GM23338 (cell line): Measurements from ENCODE around the gene UBE2E2. TPM values are rescaled to one million over a fixed set of nuclear protein-coding genes. Genes with fewer than 3 reads are reported as not detected.

Experiments used
- ATAC-seq: fragments of 200-7000 bp; cut with Tn5 transposase; 3 replicates; pipeline ENCODE4 v1.9.1; 2020
- DNase-seq: peaks from one replicate; pipeline ENCODE4 v3.0.0-alpha.2; 2015; ENCODE audit warnings: low spot score
- H2AFZ ChIP-seq: fragments of 200-600 bp; sonication (generic); 2 replicates; pipeline ENCODE4 v1.8.0; 2016; ENCODE audit warnings: antibody characterized with exemption, mild to moderate bottlenecking, moderate library complexity
- H3F3A ChIP-seq: fragments of 200-600 bp; sonication (generic); replicated peaks from 2 replicates; pipeline ENCODE4 v1.8.0; 2017; ENCODE audit warnings: antibody characterized with exemption, mixed run types, low read depth
- H3K27ac ChIP-seq: fragments of 200-600 bp; sonication (generic); 2 replicates; pipeline ENCODE4 v1.6.1; 2016; ENCODE audit warnings: low read depth
- H3K27me3 ChIP-seq: fragments of 200-600 bp; sonication (generic); 2 replicates; pipeline ENCODE4 v1.8.0; 2016; ENCODE audit warnings: mild to moderate bottlenecking, mixed run types, moderate library complexity; ENCODE audit not compliant: insufficient read depth
- H3K36me3 ChIP-seq: fragments of 200-600 bp; sonication (generic); 2 replicates; pipeline ENCODE4 v1.8.0; 2016; ENCODE audit warnings: mild to moderate bottlenecking; ENCODE audit not compliant: insufficient read depth
- H3K4me1 ChIP-seq: fragments of 200-600 bp; sonication (generic); 2 replicates; pipeline ENCODE4 v1.8.0; 2016; ENCODE audit warnings: mild to moderate bottlenecking, moderate library complexity; ENCODE audit not compliant: insufficient read depth
- H3K4me2 ChIP-seq: fragments of 200-600 bp; sonication (generic); 2 replicates; pipeline ENCODE4 v1.7.1; 2017; ENCODE audit warnings: mixed run types
- H3K4me3 ChIP-seq: fragments of 200-600 bp; sonication (generic); 2 replicates; pipeline ENCODE4 v1.6.1; 2016; ENCODE audit warnings: mixed run types
- H3K79me2 ChIP-seq: fragments of 200-600 bp; sonication (generic); replicated peaks from 2 replicates; pipeline ENCODE4 v1.8.0; 2017; ENCODE audit warnings: mild to moderate bottlenecking; ENCODE audit not compliant: insufficient read depth
- H3K9me2 ChIP-seq: fragments of 200-600 bp; sonication (generic); 2 replicates; pipeline ENCODE4 v1.8.0; 2017; ENCODE audit not compliant: insufficient read depth
- H4K20me1 ChIP-seq: fragments of 200-600 bp; sonication (generic); replicated peaks from 2 replicates; pipeline ENCODE4 v1.8.0; 2017; ENCODE audit warnings: mild to moderate bottlenecking; ENCODE audit not compliant: insufficient read depth
- H3K27ac Mint-ChIP-seq: 2 replicates; pipeline ENCODE4 v1.8.0; 2020; ENCODE audit warnings: inconsistent platforms, mild to moderate bottlenecking, moderate library complexity, mixed read lengths
- H3K27me3 Mint-ChIP-seq: 3 replicates; pipeline ENCODE4 v1.8.0; 2022; ENCODE audit warnings: low read depth, mild to moderate bottlenecking, moderate library complexity, mixed read lengths, inconsistent platforms; ENCODE audit not compliant: insufficient read depth, poor library complexity
- H3K36me3 Mint-ChIP-seq: 3 replicates; pipeline ENCODE4 v1.8.0; 2021; ENCODE audit warnings: low read depth, mild to moderate bottlenecking, inconsistent platforms, moderate library complexity, mixed read lengths
- H3K4me1 Mint-ChIP-seq: 3 replicates; pipeline ENCODE4 v1.8.0; 2020; ENCODE audit warnings: mild to moderate bottlenecking, inconsistent platforms, mixed read lengths
- H3K4me3 Mint-ChIP-seq: 3 replicates; pipeline ENCODE4 v1.8.0; 2021; ENCODE audit warnings: moderate library complexity, mild to moderate bottlenecking, inconsistent platforms, mixed read lengths
- H3K9me3 Mint-ChIP-seq: 3 replicates; pipeline ENCODE4 v1.8.0; 2020; ENCODE audit warnings: moderate library complexity, mild to moderate bottlenecking, inconsistent platforms, mixed read lengths
- CREB1 ChIP-seq: fragments of 250-450 bp; sonication (Bioruptor Pico); IDR thresholded peaks from 2 replicates; pipeline ENCODE4 v1.5.0; 2020; ENCODE audit warnings: low read depth, mild to moderate bottlenecking, moderate library complexity
- EZH2 ChIP-seq: fragments of 200-600 bp; sonication (generic); IDR thresholded peaks from one replicate; pipeline ENCODE4 v1.8.0; 2017; ENCODE audit warnings: antibody characterized with exemption, mild to moderate bottlenecking, low read depth; ENCODE audit not compliant: unreplicated experiment
- EZH2phosphoT487 ChIP-seq: fragments of 200-600 bp; sonication (generic); IDR thresholded peaks from one replicate; pipeline ENCODE4 v1.8.1; 2018; ENCODE audit warnings: antibody characterized with exemption; ENCODE audit not compliant: unreplicated experiment
- JUNB ChIP-seq: IDR thresholded peaks from one replicate; pipeline ENCODE4 v1.6.1; 2016; ENCODE audit warnings: antibody characterized with exemption; ENCODE audit not compliant: unreplicated experiment
- NANOG ChIP-seq: IDR thresholded peaks from 2 replicates; pipeline ENCODE4 v1.6.1; 2016; ENCODE audit warnings: antibody characterized with exemption, borderline replicate concordance
- POLR2AphosphoS5 ChIP-seq: IDR thresholded peaks from 2 replicates; pipeline ENCODE4 v1.6.1; 2016; ENCODE audit warnings: antibody characterized with exemption, low read depth
- STAT1 ChIP-seq: IDR thresholded peaks from one replicate; pipeline ENCODE4 v1.6.1; 2016; ENCODE audit warnings: antibody characterized with exemption; ENCODE audit not compliant: unreplicated experiment
- ZNF114 ChIP-seq: fragments of 250-450 bp; sonication (Bioruptor Pico); IDR thresholded peaks from 2 replicates; pipeline ENCODE4 v1.5.0; 2020; ENCODE audit warnings: mild to moderate bottlenecking, moderate library complexity
- ZNF331 ChIP-seq: fragments of 250-450 bp; sonication (Bioruptor Pico); IDR thresholded peaks from 2 replicates; pipeline ENCODE4 v1.5.0; 2020; ENCODE audit warnings: low read depth, mild to moderate bottlenecking, moderate library complexity
- polyA plus RNA-seq: library from polyadenylated mRNA; unstranded; fragments of >200 nt; fragmentation: Nextera tagmentation; extraction: Ambion mirVana; gene quantifications from 2 replicates; pipeline ENCODE4 v1.2.1, GENCODE V29; 2016
- total RNA-seq: library from RNA; depleted of rRNA; stranded (reverse); fragments of >200 nt; shearing (Covaris generic); gene quantifications from 2 replicates; pipeline ENCODE4 v1.2.3, GENCODE V29; 2014
- TF ChIP-seq, protein P1 (sequence below): IDR thresholded peaks from 2 replicates; pipeline ENCODE4 v1.6.1; 2016; ENCODE audit warnings: antibody characterized with exemption
- TF ChIP-seq, protein P2 (sequence below): fragments of 250-450 bp; sonication (Bioruptor Pico); IDR thresholded peaks from 2 replicates; pipeline ENCODE4 v1.5.0; 2020; ENCODE audit warnings: mild to moderate bottlenecking, moderate library complexity
- TF ChIP-seq, protein P3 (sequence below), 2 experiments: fragments of 200-600 bp in 1 of 2; sonication (generic) in 1 of 2; conservative IDR thresholded peaks; 2 replicates each; pipeline versions ENCODE4 v1.5.1 to v1.6.1; 2016 to 2017; ENCODE audit warnings: antibody characterized with exemption in 2 of 2, low read depth in 2 of 2, mild to moderate bottlenecking in 2 of 2, moderate library complexity in 1 of 2
- TF ChIP-seq, protein P4 (sequence below): IDR thresholded peaks from one replicate; pipeline ENCODE4 v1.6.1; 2018; ENCODE audit warnings: antibody characterized with exemption; ENCODE audit not compliant: unreplicated experiment

UBE2E2 gene
- total and polyA plus RNA-seq, 2 experiments from 2014 or later = 86.9 to 169 TPM

DNA sequence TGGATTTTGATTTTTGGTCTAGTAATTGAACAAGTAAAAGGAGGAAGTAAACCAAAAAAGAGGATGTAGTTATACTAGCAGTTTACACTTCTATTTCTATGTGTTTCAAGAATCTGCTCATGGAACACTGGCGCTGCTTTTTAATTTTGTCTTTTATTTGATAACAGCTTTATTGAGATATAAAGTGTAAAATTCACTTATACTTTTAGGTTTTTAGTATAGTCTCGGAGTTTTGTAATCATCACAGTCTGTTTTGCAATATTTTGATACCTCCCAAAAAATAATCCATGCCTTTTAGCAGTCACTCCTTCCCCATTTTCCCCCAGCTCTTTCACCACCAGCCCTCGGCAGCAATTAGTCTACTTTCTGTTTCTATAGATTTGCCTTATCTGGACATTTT, 18.0 kb downstream of the UBE2E2 start:
- no peak overlapping the region for H3K27ac ChIP-seq
- Mint-ChIP-seq H3K27me3 (no peaks in the 10 kb centered on the region), H3K36me3 (peaks cover 16% of the 10 kb centered on the region), H3K27ac (no peak overlapping the region), H3K9me3 (peaks cover 10% of the 10 kb centered on the region; the same call in 2 of the 3 replicates), H3K4me1 (no peaks in the 10 kb centered on the region; the same call in 1 of the 3 replicates), H3K4me3 (no peak overlapping the region)
- H3K4me2 ChIP-seq = no peak overlapping the region
- H4K20me1 ChIP-seq = no peaks in the 10 kb centered on the region
- no peaks in the 10 kb centered on the region for H3F3A ChIP-seq
- H3K4me1 ChIP-seq = no peaks in the 10 kb centered on the region
- H3K27me3 ChIP-seq = no peaks in the 10 kb centered on the region
- DNase-seq (no peak), ATAC-seq (no peak)
- H3K79me2 ChIP-seq = peaks cover 96% of the 10 kb centered on the region
- peaks cover 4% of the 10 kb centered on the region; the same call in 1 of the 2 replicates for H3K9me2 ChIP-seq
- no peak for TF ChIP-seq STAT1
- no peak for TF ChIP-seq JUNB
- no peak for TF ChIP-seq CREB1 (CRISPR knock-in tag)
- TF ChIP-seq EZH2 = no peak
- no peak for TF ChIP-seq ZNF331 (CRISPR knock-in tag)
- no peak for TF ChIP-seq EZH2phosphoT487
- no peak for TF ChIP-seq NANOG
- no peak for TF ChIP-seq POLR2AphosphoS5
- TF ChIP-seq, protein P1, sequence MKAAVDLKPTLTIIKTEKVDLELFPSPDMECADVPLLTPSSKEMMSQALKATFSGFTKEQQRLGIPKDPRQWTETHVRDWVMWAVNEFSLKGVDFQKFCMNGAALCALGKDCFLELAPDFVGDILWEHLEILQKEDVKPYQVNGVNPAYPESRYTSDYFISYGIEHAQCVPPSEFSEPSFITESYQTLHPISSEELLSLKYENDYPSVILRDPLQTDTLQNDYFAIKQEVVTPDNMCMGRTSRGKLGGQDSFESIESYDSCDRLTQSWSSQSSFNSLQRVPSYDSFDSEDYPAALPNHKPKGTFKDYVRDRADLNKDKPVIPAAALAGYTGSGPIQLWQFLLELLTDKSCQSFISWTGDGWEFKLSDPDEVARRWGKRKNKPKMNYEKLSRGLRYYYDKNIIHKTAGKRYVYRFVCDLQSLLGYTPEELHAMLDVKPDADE = no peak
- TF ChIP-seq, protein P2, sequence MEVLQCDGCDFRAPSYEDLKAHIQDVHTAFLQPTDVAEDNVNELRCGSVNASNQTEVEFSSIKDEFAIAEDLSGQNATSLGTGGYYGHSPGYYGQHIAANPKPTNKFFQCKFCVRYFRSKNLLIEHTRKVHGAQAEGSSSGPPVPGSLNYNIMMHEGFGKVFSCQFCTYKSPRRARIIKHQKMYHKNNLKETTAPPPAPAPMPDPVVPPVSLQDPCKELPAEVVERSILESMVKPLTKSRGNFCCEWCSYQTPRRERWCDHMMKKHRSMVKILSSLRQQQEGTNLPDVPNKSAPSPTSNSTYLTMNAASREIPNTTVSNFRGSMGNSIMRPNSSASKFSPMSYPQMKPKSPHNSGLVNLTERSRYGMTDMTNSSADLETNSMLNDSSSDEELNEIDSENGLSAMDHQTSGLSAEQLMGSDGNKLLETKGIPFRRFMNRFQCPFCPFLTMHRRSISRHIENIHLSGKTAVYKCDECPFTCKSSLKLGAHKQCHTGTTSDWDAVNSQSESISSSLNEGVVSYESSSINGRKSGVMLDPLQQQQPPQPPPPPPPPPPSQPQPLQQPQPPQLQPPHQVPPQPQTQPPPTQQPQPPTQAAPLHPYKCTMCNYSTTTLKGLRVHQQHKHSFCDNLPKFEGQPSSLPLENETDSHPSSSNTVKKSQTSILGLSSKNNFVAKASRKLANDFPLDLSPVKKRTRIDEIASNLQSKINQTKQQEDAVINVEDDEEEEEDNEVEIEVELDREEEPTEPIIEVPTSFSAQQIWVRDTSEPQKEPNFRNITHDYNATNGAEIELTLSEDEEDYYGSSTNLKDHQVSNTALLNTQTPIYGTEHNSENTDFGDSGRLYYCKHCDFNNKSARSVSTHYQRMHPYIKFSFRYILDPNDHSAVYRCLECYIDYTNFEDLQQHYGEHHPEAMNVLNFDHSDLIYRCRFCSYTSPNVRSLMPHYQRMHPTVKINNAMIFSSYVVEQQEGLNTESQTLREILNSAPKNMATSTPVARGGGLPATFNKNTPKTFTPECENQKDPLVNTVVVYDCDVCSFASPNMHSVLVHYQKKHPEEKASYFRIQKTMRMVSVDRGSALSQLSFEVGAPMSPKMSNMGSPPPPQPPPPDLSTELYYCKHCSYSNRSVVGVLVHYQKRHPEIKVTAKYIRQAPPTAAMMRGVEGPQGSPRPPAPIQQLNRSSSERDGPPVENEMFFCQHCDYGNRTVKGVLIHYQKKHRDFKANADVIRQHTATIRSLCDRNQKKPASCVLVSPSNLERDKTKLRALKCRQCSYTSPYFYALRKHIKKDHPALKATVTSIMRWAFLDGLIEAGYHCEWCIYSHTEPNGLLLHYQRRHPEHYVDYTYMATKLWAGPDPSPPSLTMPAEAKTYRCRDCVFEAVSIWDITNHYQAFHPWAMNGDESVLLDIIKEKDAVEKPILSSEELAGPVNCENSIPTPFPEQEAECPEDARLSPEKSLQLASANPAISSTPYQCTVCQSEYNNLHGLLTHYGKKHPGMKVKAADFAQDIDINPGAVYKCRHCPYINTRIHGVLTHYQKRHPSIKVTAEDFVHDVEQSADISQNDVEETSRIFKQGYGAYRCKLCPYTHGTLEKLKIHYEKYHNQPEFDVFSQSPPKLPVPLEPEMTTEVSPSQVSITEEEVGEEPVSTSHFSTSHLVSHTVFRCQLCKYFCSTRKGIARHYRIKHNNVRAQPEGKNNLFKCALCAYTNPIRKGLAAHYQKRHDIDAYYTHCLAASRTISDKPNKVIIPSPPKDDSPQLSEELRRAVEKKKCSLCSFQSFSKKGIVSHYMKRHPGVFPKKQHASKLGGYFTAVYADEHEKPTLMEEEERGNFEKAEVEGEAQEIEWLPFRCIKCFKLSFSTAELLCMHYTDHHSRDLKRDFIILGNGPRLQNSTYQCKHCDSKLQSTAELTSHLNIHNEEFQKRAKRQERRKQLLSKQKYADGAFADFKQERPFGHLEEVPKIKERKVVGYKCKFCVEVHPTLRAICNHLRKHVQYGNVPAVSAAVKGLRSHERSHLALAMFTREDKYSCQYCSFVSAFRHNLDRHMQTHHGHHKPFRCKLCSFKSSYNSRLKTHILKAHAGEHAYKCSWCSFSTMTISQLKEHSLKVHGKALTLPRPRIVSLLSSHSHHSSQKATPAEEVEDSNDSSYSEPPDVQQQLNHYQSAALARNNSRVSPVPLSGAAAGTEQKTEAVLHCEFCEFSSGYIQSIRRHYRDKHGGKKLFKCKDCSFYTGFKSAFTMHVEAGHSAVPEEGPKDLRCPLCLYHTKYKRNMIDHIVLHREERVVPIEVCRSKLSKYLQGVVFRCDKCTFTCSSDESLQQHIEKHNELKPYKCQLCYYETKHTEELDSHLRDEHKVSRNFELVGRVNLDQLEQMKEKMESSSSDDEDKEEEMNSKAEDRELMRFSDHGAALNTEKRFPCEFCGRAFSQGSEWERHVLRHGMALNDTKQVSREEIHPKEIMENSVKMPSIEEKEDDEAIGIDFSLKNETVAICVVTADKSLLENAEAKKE = no peak
- TF ChIP-seq ZNF114 (CRISPR knock-in tag) = no peak
- TF ChIP-seq, protein P3, sequence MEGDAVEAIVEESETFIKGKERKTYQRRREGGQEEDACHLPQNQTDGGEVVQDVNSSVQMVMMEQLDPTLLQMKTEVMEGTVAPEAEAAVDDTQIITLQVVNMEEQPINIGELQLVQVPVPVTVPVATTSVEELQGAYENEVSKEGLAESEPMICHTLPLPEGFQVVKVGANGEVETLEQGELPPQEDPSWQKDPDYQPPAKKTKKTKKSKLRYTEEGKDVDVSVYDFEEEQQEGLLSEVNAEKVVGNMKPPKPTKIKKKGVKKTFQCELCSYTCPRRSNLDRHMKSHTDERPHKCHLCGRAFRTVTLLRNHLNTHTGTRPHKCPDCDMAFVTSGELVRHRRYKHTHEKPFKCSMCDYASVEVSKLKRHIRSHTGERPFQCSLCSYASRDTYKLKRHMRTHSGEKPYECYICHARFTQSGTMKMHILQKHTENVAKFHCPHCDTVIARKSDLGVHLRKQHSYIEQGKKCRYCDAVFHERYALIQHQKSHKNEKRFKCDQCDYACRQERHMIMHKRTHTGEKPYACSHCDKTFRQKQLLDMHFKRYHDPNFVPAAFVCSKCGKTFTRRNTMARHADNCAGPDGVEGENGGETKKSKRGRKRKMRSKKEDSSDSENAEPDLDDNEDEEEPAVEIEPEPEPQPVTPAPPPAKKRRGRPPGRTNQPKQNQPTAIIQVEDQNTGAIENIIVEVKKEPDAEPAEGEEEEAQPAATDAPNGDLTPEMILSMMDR (conservative IDR thresholded peaks at IDR 0.05; ENCODE audit: low read depth in 2 of 2) = no peak
- TF ChIP-seq, protein P4, sequence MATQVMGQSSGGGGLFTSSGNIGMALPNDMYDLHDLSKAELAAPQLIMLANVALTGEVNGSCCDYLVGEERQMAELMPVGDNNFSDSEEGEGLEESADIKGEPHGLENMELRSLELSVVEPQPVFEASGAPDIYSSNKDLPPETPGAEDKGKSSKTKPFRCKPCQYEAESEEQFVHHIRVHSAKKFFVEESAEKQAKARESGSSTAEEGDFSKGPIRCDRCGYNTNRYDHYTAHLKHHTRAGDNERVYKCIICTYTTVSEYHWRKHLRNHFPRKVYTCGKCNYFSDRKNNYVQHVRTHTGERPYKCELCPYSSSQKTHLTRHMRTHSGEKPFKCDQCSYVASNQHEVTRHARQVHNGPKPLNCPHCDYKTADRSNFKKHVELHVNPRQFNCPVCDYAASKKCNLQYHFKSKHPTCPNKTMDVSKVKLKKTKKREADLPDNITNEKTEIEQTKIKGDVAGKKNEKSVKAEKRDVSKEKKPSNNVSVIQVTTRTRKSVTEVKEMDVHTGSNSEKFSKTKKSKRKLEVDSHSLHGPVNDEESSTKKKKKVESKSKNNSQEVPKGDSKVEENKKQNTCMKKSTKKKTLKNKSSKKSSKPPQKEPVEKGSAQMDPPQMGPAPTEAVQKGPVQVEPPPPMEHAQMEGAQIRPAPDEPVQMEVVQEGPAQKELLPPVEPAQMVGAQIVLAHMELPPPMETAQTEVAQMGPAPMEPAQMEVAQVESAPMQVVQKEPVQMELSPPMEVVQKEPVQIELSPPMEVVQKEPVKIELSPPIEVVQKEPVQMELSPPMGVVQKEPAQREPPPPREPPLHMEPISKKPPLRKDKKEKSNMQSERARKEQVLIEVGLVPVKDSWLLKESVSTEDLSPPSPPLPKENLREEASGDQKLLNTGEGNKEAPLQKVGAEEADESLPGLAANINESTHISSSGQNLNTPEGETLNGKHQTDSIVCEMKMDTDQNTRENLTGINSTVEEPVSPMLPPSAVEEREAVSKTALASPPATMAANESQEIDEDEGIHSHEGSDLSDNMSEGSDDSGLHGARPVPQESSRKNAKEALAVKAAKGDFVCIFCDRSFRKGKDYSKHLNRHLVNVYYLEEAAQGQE = no peak
- no peak overlapping the region for H2AFZ ChIP-seq
- no peaks in the 10 kb centered on the region for H3K36me3 ChIP-seq
- no peak overlapping the region for H3K4me3 ChIP-seq
